GM21390 (cell line): ENCODE measurements around the gene ZNF23.
"Not testable (repeated sequence)": the region's sequence is repeated elsewhere in the genome, so short reads cannot be mapped to it uniquely, and the experiment has no call there.

Source experiments
- ATAC-seq: cut with Tn5 transposase; IDR thresholded peaks from one replicate; pipeline ENCODE4 v1.9.1; 2021; ENCODE audit not compliant: unreplicated experiment

Gene ZNF23

DNA sequence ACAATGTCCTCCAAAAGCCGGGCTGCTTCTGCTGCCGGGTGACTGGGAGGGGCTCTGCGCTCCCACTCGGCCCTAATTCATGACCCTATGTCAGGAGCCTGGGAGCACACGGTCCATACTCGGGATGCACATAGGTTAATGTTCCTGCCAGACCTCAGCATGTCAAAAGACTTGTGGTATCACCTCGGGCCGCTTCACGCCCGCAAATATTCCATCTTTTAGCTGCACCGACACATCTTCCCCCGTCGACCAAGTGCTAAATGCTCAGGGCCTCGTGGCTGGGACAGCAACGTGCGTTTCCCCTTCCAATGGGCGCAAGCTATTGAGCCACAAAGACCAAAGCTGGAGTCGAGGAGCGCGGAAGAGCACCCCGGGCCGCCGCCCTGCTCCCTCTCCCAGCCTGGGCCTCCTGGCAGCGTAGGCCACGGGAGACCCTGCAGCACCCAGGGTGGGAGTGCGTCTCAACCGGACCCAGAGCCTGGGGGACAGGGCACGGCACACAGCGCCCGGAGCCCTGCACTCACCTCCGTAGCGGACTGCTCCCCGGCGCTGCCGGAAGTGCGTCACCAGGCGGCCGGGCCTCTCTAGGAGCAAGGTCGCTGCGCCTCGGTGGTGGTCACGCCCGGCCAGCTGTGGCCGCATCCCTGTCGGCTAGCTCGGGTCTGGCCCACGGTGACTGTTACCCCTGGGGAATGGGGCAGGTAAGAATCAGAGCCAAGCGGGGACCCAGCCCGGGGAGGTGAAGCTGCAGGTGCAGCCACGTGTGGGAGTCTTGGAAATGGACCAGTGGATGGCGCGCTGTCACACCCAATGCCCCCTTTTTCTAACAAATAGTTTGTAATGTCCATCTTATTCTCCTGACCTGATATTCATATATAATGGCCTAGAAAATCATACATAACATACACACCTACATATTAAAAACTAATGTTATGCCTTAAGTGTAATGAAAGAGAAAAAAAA is at the start of gene ZNF23:
ZNF23 (minus strand) TSS at position 562 of the 963 bp plus-strand sequence. CDS start 5,451 bp downstream, outside the sequence.
- ATAC-seq: peak; percentile 98

DNA sequence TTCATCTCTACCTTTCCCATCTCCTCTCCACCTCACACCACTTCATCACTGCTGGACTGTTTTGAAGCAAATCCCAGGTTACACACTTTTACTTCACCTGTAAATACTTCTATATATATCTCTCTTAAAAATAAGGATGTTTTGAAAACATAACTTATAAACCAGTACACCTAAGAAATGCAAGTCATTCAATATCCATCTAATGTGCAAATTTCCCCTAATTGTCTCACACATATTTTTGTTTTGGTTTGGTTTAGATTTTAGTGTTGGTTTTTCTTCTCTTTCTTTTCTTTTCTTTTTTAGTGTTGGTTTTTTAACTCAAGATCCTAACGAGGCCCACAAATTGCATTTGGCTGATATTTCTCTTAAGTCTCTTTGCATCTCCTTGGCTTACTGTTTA is 45.0 kb upstream of the ZNF23 start:
- no peak for ATAC-seq

- ATAC-seq: no peak
Observed at GRCh38 chr16:71504901-71505300, 42.9 kb upstream of the ZNF23 start.

- ATAC-seq: not testable (repeated sequence)
Observed at GRCh38 chr16:71504051-71504450, 42.0 kb upstream of the ZNF23 start.

GRCh38 chr16:71501547-71501946 is 39.5 kb upstream of the ZNF23 start:
- no peak for ATAC-seq

- ATAC-seq: no peak
Observed at GRCh38 chr16:71500964-71501363, 38.9 kb upstream of the ZNF23 start.

DNA sequence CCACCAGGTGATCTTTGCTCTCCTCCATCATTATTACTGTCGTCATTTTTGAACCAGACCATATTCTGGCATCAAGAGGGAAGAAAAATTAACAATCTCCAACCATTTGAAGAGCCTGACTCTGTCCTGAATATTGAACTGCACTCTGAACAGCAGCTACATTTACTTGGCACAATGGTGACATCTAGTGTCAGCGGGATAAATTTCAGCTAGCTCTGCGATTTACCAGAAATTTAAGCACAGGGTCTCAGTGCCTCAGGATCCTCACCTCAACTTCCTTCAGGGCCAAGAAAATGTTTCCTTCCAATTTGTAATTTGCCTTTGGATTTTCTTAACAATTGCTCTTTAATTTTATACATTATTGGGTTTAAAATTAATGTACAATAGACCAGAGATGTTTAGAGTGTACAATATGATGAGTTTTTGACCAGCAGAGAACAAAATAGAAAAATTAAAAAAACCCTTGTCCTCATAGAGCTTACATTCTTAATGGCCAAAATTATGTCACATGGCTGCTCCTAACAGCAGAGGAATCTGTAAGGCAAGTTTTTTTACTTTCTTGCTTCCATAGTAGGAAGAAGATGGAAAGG is 37.8 kb upstream of the ZNF23 start:
- peak; percentile 75 for ATAC-seq

GRCh38 chr16:71498031-71498430 is 36.0 kb upstream of the ZNF23 start:
- no peak for ATAC-seq

GRCh38 chr16:71493213-71493612 is 31.2 kb upstream of the ZNF23 start:
- ATAC-seq: no peak

DNA sequence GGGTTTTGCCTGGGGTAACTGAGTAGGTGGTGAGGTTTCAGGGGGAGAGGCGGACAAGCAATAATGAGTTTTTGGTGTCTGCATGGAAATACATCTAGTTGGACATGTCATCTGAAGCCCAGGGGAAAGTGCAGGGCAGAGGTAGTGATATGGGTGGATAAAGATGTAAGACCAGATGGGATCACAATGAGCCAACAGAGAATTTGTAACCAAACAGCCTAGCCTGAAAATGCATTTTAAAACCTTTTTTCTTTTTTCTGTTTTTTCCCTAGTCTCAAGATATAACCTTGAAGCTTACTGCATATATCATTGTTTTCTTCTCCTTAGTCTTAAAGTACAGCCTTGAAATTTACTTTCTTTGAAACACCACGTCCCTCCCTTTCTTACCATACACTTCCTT is 30.7 kb upstream of the ZNF23 start:
- ATAC-seq: no peak

DNA sequence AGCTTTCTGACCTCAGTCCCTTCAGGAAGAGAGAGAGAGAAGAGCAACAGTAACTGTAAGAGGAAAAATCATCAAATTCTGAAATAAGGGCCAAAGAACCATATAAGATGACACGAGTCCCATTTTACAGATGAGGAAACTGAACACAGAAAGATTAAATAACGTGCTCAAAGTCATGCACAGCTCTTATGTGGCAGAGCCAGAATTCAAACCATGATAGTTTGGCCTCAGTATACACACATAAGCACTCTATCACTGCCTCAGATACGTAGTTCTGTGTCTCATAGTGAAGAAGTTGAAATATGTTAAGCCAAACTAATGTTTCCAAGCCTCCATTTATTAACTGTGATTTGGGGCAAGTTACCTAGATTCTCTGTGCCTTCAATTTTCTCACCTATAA is 29.0 kb upstream of the ZNF23 start:
- ATAC-seq: no peak

- ATAC-seq: no peak
Observed at GRCh38 chr16:71490361-71490760, 28.3 kb upstream of the ZNF23 start.

DNA sequence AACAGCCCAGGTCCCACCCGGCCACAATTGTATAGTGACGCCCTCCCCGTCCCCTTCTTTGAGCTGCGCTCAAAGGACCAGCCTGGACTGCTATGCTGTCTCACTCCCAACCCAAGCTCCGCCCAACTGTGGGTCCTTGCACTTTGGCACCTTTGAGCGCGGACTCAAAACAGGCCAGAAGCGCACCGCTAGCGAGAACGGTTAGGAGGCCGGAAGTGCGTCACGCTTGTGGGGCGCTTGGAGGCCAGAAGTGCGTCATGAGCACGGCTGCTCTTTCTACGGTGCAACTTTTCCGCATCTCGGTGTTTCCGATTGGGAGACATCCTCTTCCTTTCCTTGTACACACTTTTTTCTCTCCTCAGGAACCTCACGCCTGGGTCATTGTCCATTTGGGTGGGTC is 27.1 kb upstream of the ZNF23 start, which contains the start of gene ZNF19:
ZNF19 (minus strand) TSS at position 203 of the 400 bp plus-strand sequence. CDS start 7,210 bp downstream, outside the sequence.
- no peak for ATAC-seq

DNA sequence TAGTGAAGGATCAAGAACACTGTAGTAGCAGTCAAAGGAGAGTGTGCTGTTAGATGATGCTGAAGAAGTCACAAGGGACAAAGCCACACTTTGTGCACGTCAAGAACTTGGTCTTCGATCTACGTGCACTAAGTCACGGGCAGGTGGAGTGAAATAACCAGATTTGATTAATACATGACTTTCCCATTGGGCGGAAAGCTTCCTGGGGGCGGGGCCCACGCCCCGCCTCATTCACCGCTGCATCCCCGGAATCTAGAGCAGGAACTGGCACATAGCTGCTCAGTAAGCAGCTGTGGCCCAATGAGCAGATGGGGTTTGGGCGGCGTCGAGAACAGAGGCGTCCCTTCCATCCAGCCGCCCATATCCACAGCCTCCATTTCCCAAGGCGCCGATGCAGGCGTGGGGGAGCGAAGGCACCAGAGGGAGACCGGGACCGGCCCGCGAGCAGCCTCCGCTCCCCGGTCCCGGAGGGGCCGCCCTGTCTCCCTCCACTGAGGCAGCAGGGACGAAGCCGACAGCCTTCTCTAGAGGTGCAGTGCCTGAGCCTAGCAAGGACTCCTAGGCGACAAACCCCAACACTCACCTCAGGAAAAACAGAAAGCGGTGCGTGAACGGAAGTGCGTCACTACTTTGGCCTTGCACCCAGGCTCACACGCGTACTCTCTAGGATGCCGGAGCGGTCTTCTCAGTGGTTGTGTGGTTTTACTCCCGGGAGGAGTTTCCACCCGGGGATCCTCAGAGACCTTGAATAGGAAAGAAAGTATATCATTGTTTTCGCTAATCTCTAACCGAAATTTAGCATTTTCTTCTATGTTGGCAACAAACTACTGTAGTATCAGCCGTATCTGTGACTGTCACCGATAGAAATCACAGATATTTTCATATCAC is 22.2 kb upstream of the ZNF23 start:
- peak; percentile 92 for ATAC-seq

- no peak for ATAC-seq
Observed at GRCh38 chr16:71482569-71482968, 20.5 kb upstream of the ZNF23 start.

DNA sequence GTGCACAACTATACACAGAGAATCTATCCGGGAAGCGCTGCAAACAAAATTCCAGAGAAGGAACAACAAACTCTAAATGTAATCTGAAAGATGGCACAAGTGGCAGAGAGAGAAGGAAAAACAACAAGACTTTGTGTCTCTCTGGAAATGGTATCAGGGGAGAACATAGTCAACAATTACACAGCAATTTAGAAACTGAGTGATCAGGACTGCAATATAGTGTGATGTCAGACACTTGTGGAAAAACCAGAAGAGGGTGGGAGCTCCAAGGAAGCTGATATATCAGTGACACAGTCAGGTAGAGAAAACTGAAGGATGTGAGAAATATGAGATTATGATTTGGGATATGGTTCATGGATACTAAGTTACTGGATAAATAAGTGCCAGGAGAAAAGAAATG is 18.9 kb upstream of the ZNF23 start:
- no peak for ATAC-seq

DNA sequence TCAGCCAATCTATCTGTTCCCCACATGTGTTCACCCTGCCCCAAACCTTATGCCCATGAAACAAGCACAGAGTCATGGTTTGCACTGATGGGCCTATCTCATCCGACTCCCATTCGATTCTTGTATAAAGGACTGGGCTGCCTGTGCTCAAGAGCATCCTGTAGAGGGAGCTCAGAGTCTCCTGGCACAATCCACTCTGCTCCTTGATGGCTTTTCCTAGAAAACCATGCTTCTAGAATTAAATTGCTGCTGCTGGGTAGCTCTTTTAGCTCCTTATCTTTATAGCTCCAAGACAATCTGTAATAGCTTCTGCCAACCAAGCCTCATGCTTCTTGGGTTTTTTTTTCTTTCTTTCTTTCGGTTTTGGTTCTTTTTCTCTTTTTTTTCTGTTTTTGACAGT is 17.4 kb upstream of the ZNF23 start:
- ATAC-seq: no peak

- no peak for ATAC-seq
Observed at GRCh38 chr16:71476457-71477124, 14.5 kb upstream of the ZNF23 start.

GRCh38 chr16:71474864-71475263 is 12.8 kb upstream of the ZNF23 start:
- no peak for ATAC-seq

- ATAC-seq: no peak
Observed at GRCh38 chr16:71473891-71474290, 11.8 kb upstream of the ZNF23 start.

GRCh38 chr16:71472931-71473330 is 10.9 kb upstream of the ZNF23 start:
- no peak for ATAC-seq
